ENCODE data around the gene ANAPC2.

ANAPC2 gene

DNA sequence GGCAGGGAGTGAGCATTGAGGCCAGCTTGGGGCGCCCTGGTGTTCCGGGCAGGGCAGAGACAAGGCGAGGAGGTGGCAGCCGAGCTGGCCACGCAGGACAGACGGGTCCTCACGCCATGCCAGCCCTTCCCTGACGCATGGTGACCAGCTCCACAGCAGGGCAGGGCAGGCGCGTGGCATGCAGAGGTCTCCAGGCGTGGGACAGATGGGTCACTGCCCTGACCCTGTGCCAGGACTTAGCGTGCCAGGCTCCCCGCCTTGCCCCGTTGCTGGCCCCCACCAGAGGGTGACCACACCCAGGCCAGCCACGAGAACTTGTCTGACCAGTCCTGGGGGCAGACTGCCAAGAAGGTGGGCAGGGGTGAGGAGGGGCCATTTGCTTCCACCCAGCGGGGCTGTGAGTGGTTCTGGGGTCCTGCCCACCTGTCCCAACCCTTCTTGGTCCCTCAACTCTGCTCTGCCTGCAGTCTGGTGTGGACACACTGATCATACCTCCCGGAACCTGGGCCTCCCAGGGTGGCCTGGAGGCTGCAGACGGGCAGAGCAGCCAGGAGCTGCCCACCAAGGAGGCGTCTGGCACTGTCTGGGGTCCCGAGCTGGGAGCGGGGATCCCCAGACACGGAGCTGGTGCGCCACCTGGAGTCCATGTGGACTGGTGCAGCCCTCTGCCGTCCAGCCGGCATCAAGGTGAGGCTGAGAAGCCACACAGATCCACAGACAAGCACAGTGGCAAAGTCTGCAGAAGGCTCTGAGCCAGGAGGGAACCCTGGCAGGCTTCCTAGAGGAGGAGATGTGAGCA is 38.9 kb upstream of the ANAPC2 start, which contains the start of gene RNF224:
TSS of gene RNF224 (plus strand) at position 449 of the 799 bp plus-strand sequence. CDS start 834 bp downstream, outside the sequence.
- peak; percentile 71 for DNase-seq

DNA sequence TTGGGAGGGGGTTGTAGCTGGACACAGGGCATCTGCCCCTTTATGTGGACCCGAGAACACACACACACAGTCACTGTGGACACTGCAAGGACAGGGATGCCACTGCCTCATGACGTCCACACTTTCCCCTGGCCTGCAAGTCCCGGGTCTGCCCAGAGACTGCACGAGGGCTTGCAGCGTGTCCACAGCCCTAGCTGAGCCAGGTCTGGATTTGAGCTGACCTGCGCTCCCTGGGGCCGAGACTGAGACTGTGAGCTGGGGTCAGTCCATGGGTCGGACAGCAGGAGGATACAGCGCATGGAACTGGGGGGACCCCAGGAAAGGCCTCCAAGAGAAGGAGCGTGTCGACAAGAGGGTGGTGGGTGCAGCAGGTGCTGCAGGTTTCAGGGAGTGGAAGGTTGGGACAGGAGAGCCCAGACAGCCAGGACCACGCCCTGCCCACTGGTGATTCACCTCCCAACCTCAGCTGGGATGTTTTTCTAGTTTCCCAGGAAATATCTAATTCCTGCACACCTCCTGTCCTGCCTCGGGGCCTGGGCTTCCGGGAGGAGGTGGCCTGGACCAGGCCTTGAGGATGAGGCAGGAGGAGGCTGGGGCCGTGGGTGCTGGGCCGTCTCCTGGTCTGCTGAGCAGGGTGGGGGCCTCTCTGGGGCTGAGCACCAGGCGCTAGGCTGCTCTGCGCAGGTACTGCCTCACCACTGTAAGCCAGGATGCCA is 38.1 kb upstream of the ANAPC2 start:
- DNase-seq = no peak

DNA sequence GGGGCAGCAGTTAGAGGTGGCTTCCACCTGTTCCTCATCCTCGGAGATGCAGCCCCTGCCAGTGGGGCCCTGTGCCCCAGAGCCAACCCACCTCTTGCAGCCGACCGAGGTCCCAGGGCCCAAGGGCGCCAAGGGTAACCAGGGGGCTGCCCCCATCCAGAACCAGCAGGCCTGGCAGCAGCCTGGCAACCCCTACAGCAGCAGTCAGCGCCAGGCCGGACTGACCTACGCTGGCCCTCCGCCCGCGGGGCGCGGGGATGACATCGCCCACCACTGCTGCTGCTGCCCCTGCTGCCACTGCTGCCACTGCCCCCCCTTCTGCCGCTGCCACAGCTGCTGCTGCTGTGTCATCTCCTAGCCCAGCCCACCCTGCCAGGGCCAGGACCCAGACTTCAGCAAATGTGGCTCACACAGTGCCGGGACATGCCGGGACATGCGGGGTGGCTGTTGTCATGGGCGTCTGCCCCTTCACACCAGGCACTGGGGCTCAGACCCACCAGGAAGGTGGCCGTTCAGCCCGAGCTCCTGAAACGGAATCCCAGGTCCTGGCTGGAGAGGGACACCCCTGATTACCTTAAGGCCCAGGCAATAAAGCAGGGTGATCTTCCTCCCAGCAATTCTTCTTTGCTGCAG is 37.5 kb upstream of the ANAPC2 start:
- DNase-seq = no peak

DNA sequence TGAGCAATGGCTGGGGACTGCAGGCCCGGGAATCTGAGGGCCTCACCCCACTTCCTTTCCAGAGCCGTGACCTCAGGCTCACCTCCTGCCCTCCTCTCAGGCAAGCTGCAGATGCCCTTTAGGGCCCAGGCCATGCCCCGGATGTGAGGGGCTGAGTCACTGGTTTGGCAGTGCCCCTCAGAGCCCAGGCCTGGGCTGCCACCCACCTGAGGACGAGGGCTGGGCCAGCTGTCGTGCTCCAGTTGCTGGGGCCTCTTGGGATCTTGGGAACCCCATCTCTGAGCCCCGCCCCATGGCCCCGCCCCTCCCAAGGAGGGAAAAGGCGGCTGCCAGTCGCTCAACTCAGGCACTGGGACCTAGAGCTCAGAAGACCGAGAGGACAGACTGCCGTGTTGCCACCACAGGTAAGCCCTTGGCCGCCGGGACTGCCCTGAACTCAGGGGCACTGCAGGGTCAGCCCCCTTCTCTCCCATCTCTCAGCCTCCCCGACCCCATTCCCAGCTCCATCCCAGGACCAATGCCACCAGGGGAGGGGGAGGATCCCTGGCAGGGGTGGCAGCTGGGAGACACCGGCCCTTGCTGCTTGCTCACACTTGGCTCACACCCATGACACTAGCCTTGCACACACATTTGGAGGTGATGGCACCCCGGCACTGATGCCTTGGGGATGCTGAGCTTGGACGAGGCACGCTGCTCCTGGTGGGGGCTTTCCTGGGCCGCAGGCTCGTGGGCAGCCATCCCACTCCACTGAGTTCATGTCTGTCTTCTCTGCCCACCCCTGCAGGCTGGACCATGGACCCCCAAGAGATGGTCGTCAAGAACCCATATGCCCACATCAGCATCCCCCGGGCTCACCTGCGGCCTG is 36.7 kb upstream of the ANAPC2 start, which contains the start of gene CYSRT1:
TSS of gene CYSRT1 (plus strand) at position 345 of the 865 bp plus-strand sequence. CDS start at position 793, 448 bp downstream.
- no peak for DNase-seq

DNA sequence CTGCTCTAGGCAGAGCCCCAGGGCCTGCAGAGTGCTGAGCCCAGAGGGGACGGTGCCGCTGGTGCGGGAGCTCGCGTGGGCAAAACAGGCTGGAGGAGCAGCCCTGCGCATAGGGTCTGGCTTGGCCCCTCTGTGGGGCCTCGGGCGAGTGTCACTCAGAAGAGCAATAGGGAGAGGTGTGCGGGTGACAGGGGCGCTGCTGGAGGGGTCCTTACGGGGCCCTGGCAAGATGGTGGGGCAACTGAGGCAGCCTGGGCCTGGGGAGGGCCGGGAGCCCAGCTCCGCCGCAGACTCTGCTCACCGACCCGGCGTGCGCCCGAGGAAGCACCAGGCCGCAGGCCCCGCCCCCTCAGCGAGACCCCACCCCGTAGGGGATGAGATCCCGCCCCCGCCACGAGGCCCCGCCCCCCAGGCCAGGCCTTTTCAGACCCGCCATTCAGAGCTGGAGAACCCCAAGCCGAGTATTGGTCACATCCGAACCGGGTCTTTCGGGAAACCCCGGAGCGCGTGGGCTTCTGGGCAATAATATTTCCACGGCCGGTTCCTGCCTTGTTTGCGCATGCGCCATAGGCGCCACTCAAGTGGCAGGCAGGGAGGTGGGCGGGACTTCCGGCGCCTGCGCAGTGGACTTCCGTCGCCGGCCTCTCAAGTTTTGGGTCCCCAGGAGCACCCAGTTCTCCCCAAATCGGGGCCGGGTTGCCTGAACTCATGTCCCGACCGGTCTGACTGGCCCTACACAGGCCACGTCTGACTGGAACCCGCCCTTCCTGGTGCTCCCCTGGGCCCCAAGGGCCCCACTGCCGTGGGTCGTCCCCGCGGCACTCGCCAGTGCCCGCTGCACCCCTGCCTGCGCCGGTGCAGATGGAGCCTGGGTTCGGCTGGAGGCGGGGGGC is 35.0 kb upstream of the ANAPC2 start:
- peak; percentile 93 for DNase-seq

DNA sequence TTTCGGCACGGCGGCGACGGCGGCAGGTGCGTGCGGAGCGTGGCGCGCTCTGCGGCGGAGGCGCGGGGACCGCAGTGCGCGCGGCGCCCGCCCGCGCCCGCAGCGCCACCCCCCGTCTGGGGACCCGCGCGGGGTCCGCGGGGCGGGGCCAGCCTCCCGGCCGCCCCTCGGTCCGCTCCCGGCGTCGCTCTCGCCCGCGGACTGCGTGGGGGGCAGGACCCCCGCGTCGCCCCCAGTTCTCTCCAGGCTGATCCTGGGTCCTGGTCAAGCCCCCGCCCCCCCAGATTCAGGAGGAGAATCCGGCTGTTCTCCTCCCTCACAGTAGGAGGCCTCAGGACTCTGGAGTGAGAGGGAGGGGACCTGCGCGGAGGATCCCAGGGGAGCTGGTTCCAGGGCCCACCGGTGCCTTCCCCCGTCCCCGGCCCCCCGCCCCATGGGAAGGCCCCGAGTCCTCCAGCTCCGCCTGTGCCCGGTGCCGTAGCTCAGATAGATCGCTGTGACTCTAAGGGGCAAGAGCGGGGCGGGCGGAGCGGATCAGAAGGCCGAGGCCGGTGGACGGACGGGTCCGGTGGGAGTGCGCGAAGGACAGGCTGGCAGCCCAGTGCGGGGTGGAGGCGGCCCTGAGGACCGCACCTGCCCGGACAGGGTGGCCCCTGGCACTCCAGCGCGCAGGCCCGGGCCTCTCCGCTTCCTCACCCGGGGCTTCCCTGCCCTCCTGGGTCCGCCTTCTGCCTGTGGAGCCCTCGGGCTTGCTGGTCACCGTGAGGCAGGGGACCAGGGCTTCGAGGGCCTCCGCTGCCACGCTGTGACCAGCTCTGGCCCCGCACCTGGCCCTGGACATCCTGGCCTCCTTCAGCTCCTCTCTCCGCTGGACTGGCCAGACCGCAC is 34.1 kb upstream of the ANAPC2 start, which contains the start of gene RNF208:
TSS of gene RNF208 (minus strand) at position 51 of the 888 bp plus-strand sequence. CDS start 1,028 bp downstream, outside the sequence.
- no peak for DNase-seq

DNA sequence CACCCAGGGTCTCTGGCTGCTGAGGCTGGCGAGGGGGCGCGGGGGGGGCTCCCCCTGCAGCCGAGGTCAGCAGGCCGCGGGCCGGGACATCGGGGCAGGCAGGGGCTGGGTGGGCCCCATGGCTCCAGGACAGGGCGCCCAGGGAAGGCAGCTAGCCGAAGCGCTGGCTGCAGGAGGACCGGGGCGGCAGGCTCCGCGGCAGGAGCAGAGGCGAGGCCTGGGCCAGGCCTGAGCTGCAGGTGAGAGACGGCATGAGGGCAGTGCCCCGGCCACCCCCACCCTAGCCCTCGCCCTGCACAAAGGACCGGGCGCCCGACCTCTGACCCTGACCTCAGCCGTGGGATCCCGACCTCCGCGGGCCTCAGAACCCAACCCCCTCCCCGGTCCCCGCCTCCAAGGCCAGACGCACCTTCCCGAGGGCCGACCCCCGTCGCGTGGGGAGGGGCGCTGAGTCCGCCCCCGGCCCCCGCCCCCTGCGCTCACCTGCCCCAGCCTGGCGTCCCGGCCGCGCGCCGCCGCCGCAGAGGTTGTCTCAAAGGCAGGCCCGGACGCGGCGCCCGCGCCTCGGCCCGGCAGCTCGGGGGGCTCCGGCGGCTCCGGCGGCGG is 33.2 kb upstream of the ANAPC2 start:
- DNase-seq = no peak

DNA sequence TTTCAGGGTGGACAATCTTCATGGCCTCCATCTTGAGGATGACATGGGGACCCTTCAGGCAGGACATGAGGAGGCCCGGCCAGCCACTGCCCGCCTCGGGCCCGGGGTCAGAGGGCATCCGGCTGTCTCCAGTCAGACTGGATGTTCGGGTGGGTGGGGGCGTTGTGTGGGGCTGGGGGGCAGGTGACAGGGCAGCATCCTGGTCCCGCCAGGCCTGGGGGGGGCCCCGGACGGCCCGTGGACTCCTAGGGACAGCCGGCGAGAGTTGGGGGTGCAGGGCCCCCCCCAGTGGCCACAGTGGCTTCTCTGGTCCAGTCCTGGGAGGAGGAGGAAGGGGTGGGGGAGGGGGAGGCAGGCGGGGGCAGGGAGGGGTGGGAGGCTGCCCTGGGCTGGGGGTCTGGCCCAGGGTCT is 32.7 kb upstream of the ANAPC2 start:
- DNase-seq = no peak

DNA sequence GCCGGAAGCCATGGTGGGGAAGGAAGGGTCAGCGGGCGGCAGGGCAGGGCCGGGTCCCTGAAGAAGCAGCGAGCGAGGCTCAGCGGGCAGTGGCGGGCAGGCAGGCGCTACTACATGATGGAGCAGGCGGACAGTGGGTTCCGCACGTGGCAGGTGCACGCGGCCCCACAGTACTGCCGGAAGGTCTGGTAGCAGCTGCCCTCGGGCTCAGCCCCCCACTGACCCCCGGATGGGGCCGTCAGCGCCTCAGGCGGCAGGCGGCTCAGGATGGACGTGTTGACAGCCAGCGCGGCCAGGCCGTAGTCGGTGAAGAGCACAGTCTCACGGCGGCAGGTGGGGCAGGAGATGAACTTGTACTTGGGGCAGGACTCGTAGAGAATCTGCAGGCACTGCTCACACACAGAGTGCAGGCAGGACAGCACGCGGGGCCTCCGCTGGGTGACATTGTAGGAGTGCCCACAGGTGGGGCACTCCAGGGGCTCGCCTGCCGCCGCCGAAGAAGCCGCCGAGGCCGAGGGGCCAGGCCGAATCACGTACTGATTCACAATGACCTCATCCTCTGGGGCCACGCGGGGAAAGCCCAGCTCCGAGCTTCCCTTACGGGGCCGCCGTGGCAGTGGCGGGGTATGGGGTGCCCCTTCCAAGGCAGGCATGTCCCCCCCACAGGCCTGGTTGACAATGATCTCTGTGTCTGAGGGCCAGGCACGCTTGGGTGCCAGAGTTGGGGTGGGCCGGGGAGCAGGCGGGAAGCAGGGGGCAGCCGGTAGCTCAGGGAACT is 32.1 kb upstream of the ANAPC2 start:
- no peak for DNase-seq

DNA sequence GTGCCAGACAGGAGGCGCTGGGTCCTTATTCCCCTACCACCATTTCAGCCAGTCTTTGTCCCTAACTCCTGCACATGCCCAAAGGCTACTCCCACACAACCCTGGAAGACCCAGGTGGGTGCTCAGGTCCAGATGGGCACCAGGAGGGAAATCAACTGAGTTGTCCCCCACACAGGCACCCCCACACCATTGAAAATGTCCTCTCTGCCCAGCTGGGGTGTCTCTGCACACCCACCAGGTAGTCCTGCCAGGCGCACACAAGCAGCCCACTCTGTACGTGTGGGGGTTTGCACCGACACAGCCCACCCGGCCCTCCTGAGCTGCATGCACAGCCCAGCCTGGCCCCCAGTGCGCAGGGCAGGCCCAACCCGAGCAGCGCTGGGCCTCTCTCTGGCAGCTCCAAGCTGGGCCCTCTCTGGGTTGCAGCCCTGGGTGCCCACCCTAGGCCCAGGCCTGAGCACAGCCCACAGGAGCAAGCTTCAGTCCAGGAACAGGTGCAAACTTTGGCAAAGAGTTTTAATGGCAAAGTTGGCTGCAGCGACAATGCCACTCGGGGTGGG is 31.5 kb upstream of the ANAPC2 start:
- no peak for DNase-seq

DNA sequence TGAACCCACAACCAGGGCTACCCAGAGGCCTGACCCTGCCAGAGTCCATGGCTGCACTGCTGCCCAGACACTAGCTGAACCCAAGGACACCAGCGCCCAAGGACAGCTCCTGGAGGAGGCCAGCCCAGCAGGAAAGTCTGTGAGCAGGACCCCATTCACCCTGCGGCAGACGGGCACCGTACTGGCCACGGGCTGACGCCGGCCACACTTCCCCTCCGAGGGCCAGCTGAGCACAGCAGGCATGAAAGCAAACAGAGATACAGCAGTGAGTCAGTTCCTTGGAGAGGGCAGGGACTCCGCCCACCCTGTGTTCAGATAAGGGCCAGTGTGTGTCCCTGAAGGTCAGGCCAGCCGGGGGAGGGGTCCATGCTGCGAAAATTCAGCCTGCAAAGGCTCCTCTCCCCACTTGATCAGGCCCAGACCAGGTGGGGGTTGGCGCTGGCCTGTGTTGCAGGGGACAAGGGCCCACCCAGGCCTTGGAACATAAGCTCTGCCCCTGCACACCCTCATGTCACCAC is 30.5 kb upstream of the ANAPC2 start:
- DNase-seq = peak; percentile 24

DNA sequence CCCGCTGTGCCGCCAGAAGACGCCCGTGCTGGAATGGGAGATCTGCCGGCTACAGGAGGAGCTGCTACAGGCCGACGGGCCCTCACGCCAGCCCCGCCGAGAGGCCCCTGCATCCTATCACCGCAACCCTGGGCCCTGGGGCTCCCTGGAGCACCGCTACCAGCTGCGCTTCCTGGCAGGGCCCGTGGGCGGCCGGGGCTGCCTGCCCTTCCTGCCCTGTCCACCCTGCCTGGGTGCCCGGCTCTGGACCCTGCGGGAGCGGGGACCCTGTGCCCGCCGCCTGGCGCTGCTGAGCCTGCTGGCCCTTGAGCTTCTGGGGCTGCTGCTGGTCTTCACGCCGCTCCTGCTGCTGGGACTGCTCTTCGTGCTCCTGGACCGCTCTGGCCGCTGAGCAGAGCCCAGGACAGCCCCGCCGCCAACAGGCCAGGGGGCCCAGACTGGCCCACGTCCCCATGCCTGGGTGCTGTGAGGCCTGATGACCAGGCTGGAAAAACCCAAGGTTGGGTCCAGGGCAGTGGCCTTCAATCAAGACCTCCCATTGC is 29.9 kb upstream of the ANAPC2 start:
- DNase-seq = no peak

DNA sequence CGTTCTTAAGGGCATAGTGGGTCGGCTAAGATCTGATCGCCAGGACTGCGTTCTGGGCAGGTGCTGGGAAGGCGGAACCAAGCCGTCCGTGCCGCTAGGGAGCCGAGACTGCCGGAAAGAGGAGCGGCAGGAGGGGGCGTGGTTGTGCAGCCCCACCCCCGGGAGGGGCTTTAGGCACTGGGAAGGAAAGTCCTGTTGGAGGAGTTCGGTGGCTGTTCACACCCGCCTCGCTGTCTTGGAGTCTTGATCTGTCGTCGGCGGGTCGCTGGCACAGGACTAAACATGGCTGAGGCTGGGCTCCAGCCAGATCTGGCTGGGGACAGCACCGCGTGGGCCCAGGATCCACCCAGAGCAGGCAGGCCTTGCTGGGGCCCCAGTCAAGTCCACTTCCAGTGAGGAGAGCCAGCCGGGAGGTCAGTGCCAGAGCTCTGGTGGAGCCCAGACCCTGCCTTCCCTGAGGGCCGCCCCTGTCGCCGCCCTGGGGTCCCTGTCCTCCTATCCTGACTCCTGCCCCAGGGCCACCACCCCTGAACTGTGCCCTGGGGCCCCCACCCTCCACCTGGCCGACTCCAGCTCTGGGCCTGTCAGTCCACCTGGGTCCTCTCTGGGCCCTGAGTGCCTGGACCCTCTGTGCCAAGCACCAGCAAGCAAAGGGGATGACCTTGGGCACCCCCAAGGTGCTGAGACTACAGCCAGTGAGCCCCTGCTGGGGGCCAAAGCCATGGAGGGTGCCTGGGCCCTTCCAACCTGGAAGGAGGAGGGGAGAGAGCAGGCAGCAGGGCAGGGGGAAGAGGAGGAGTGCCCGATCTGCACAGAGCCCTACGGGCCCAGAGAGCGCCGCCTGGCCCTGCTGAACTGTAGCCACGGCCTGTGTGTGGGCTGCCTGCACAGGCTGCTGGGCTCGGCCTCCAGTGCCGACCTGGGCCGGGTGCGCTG is 29.2 kb upstream of the ANAPC2 start:
- peak; percentile 60 for DNase-seq

DNA sequence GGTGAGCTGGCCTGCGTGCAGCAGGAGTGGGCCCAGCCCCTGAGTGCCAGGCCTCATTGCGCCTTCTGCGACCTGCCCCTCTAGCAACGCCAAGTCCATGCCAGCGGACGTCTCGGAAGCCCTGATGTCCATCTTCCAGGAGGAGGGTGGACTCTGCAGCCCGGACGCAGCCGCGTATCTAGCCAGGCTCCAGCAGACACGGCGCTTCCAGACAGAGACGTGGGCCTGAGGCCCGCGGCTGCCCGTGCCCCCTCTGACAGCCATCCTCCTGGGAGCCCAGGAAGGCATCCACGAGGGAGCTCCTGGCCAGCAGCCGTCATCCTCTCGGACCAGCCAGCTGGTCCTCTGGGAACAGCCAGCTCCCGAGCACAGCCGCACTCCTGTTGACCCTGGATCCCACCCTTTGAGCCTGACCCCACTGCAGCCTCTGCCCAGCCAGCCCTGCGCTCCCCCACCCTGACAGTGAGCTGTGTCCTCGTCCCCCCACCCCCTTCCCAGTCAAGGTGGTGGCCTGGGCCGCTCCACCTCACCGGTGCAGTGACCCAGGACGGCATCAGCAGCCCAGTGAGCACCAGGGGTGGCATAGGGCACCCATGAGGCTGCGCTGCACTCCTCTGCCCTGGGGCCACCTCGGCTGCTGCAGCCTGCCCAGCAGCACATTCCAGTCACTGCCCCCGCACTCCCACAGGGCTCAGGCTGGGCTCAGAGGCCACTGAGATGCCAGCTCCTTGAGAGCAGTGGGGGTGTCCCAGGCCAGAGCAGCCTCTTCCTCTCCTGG is 28.0 kb upstream of the ANAPC2 start:
- DNase-seq = no peak

DNA sequence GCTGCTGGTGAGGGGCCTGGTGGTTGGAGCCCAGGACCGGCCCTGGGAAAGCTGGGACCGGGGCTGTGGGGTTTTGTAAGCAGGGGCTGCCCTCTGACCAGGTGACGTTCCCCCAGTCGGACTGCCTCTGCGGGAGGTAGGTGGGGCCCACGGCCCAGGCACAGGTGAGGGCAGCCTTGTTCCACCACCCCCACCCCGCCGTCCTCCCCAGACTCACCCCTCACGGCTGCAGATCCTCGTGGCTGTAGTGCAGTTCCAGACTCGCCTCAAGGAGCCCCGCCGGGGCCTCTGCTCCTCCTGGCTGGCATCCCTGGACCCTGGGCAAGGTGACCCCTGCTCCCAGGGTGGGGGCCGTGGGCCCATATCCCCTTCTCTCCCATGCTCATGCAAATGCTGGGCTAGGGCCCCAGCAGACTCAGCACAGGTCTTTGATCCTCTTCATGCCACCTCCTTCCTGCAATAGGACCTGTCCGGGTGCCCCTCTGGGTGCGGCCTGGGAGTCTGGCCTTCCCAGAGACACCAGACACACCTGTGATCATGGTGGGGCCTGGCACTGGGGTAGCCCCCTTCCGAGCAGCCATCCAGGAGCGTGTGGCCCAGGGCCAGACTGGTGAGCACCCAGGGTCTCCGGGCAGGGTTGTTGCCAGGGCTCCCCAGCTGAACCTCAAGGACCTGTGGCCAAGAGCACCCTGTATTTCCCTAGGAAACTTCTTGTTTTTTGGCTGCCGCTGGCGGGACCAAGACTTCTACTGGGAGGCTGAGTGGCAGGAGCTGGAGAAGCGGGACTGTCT is 27.0 kb upstream of the ANAPC2 start:
- DNase-seq = no peak

Data from kidney glomerular epithelial cell (primary cell).